Endothelial cell of umbilical vein (primary cell): ENCODE data around the gene ASB14. TPM values are rescaled to one million over a fixed set of nuclear protein-coding genes. Genes with fewer than 3 reads are reported as not detected.

Experiments used
- BruUV-seq: library from RNA; stranded (reverse); fragments of 400-500 nt; replicated peaks from 2 replicates; lab custom pipeline; 2021; lab: Mats Ljungman, UMichigan
- CTCF ChIA-PET: fragments of 300-600, 350-600 bp; sonication (Branson Sonifier 250); formaldehyde crosslinking; loops from one replicate; lab custom pipeline; 2021; ENCODE audit warnings: antibody characterized with exemption, inconsistent platforms; lab: Charles Lee
- POLR2A ChIA-PET: fragments of 300-600, 350-600 bp; sonication (Branson Sonifier 250); formaldehyde crosslinking; loops from one replicate; lab custom pipeline; 2021; ENCODE audit warnings: antibody characterized with exemption, inconsistent platforms; lab: Charles Lee
- DNase-seq: peaks from one replicate; pipeline ENCODE4 v3.0.0-alpha.2; 2011; ENCODE audit warnings: low read depth, low spot score
- FAIRE-seq: peaks from 2 replicates; lab custom pipeline; 2011; peaks lifted over from hg19 to GRCh38; lab: Jason Lieb, UNC
- H2AFZ ChIP-seq: 2 replicates; pipeline ENCODE4 v1.6.0; 2012; ENCODE audit warnings: low read depth, low read length, control low read depth, inconsistent platforms
- H3K27ac ChIP-seq: 2 replicates; pipeline ENCODE4 v1.5.1; 2011; ENCODE audit warnings: low read depth, mild to moderate bottlenecking, control low read depth, low read length, moderate library complexity; ENCODE audit not compliant: insufficient read depth
- H3K27me3 ChIP-seq, 2 experiments: 2 replicates each; pipeline versions ENCODE4 v1.6.0 to v1.6.1; 2011; ENCODE audit warnings: low read length in 2 of 2, mixed read lengths in 1 of 2; ENCODE audit not compliant: control insufficient read depth in 2 of 2, insufficient read depth in 2 of 2
- H3K36me3 ChIP-seq, 2 experiments: 2 replicates in 1 of 2; 3 replicates in 1 of 2; pipeline ENCODE4 v1.5.1; 2011; ENCODE audit warnings: low read length in 2 of 2, mild to moderate bottlenecking in 1 of 2, moderate library complexity in 1 of 2; ENCODE audit not compliant: control insufficient read depth in 2 of 2, insufficient read depth in 2 of 2; ENCODE audit errors: extremely low read depth in 1 of 2
- H3K4me1 ChIP-seq: 3 replicates; pipeline ENCODE4 v1.5.1; 2011; ENCODE audit warnings: mild to moderate bottlenecking, low read length; ENCODE audit not compliant: control insufficient read depth, insufficient read depth; ENCODE audit errors: extremely low read depth
- H3K4me2 ChIP-seq: 2 replicates; pipeline ENCODE4 v1.6.1; 2011; ENCODE audit warnings: low read length, control low read depth, mixed read lengths; ENCODE audit not compliant: insufficient read depth
- H3K4me3 ChIP-seq, 3 experiments: fragments of 200-600 bp in 1 of 3; sonication (generic), shearing (Covaris generic) in 1 of 3; replicated peaks in 1 of 3; 2 replicates each; pipeline ENCODE4 v1.5.1; 2011 to 2016; ENCODE audit warnings: control low read depth in 3 of 3, low read length in 3 of 3, mild to moderate bottlenecking in 2 of 3, inconsistent platforms in 1 of 3, low read depth in 1 of 3, moderate library complexity in 1 of 3; ENCODE audit not compliant: insufficient read depth in 1 of 3
- H3K79me2 ChIP-seq: 2 replicates; pipeline ENCODE4 v1.6.0; 2012; ENCODE audit warnings: low read length, inconsistent platforms; ENCODE audit not compliant: control insufficient read depth, insufficient read depth
- H3K9ac ChIP-seq: replicated peaks from 2 replicates; pipeline ENCODE3; 2011; ENCODE audit warnings: low read length, control low read depth; ENCODE audit not compliant: insufficient read depth; ENCODE audit errors: extremely low read depth
- H3K9me1 ChIP-seq: replicated peaks from 3 replicates; pipeline ENCODE4 v1.6.0; 2011; ENCODE audit warnings: mild to moderate bottlenecking, low read length; ENCODE audit not compliant: control insufficient read depth, insufficient read depth; ENCODE audit errors: extremely low read depth
- H3K9me3 ChIP-seq: replicated peaks from 2 replicates; pipeline ENCODE4 v1.5.1; 2012; ENCODE audit warnings: low read length, inconsistent platforms; ENCODE audit not compliant: control insufficient read depth, insufficient read depth
- H4K20me1 ChIP-seq: replicated peaks from 2 replicates; pipeline ENCODE3; 2011; ENCODE audit warnings: mild to moderate bottlenecking, low read length; ENCODE audit not compliant: control insufficient read depth, insufficient read depth; ENCODE audit errors: extremely low read depth
- EZH2 ChIP-seq: IDR thresholded peaks from 2 replicates; pipeline ENCODE4 v1.6.1; 2012; ENCODE audit warnings: borderline replicate concordance, low read depth, mild to moderate bottlenecking, moderate library complexity, low read length, inconsistent platforms; ENCODE audit not compliant: severe bottlenecking
- FOS ChIP-seq: IDR thresholded peaks from 2 replicates; pipeline ENCODE4 v1.6.1; 2011; ENCODE audit warnings: mild to moderate bottlenecking, low read length, moderate library complexity, borderline replicate concordance; ENCODE audit not compliant: insufficient read depth
- GATA2 ChIP-seq: IDR thresholded peaks from 2 replicates; pipeline ENCODE4 v1.7.0; 2011; ENCODE audit warnings: low read depth, mild to moderate bottlenecking, moderate library complexity, mixed read lengths, low read length; ENCODE audit not compliant: insufficient read length, insufficient read depth
- JUN ChIP-seq: IDR thresholded peaks from 2 replicates; pipeline ENCODE4 v1.6.1; 2011; ENCODE audit warnings: borderline replicate concordance, low read depth; ENCODE audit not compliant: insufficient read length, insufficient read depth
- MAX ChIP-seq: IDR thresholded peaks from 2 replicates; pipeline ENCODE4 v1.6.1; 2011; ENCODE audit not compliant: insufficient read depth, insufficient read length
- MYC ChIP-seq: IDR thresholded peaks from one replicate; pipeline ENCODE4 v1.6.1; 2011; ENCODE audit warnings: mild to moderate bottlenecking, low read depth, low read length
- POLR2A ChIP-seq: IDR thresholded peaks from 2 replicates; pipeline ENCODE4 v1.6.1; 2012; ENCODE audit warnings: low read depth, mild to moderate bottlenecking, control low read depth, low read length
- POLR2AphosphoS5 ChIP-seq: IDR thresholded peaks from 2 replicates; pipeline ENCODE4 v1.6.1; 2012; ENCODE audit warnings: low read depth, mild to moderate bottlenecking, control low read depth, low read length, moderate library complexity; ENCODE audit not compliant: insufficient read depth
- dilution Hi-C: fragments of 300-500 bp; cut with MboI; formaldehyde crosslinking; loops from one replicate; pipeline ENCODE4 v1.15.0; 2019; ENCODE audit warnings: low sequenced_read_pairs; ENCODE audit not compliant: extremely low pct_ligation_motif_present
- intact Hi-C: fragments of 100-400 bp; cut with micrococcal nuclease; formaldehyde crosslinking; loops from one replicate; pipeline ENCODE4 v1.10.0; 2022
- polyA plus RNA-seq, 4 experiments: library from polyadenylated mRNA; depleted of rRNA in 3 of 4; stranded (reverse) in 3 of 4; unstranded in 1 of 4; fragments of >200 nt; gene quantifications; 2 replicates each; pipeline versions ENCODE4 v1.2.1 to v1.2.3, GENCODE V29; 2011 to 2012; ENCODE audit warnings: missing spikeins in 1 of 4
- total RNA-seq: library from RNA; stranded (reverse); gene quantifications from 2 replicates; pipeline ENCODE4 v1.2.3, GENCODE V29; 2021
- TF ChIP-seq, protein P1 (sequence below), 2 donors: IDR thresholded peaks; 1 replicate in 1 of 2; 2 replicates in 1 of 2; pipeline ENCODE4 v1.5.1; 2011; ENCODE audit warnings: low read length in 2 of 2, mild to moderate bottlenecking in 2 of 2, moderate library complexity in 2 of 2, control low read depth in 1 of 2, inconsistent platforms in 1 of 2, low read depth in 1 of 2; ENCODE audit not compliant: insufficient read depth in 1 of 2; ENCODE audit errors: extremely low read depth in 1 of 2

ASB14 gene
- total and polyA plus RNA-seq, 2 donors (not counting 3 experiments of a cell fraction or from before 2014, with no cell fraction given) = 0.01 TPM; not detected in 1

DNA sequence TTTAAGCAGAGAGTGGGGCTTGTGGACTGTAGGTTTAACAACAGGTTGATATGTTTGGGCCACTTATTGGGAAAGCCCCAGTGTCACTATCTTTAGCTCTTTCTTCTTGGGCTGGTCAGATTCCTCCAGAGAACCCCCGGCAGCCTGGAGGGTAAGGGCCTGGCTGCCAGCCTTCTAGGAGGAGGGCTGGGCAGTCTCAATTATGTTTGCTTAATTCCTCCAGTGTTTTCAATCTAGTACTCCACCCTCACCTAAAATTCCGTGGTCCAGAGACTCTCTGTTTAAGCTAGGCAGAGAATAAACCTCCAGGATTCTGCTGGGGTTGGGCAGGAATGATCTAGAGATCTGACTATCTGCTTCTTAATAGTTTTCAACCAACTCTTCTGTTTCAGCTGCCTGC lies 5.3 kb downstream of the ASB14 start:
- POLR2A ChIA-PET = no interaction called here
- no peak for DNase-seq
- dilution Hi-C loops = no loop called here

More for the DNA sequence above, 5.3 kb downstream of the ASB14 start:
- peaks cover 2% of the 10 kb centered on the region for H3K4me1 ChIP-seq
- H4K20me1 ChIP-seq = no peaks in the 10 kb centered on the region
- H3K4me3 ChIP-seq = no peak overlapping the region
- H3K79me2 ChIP-seq = no peaks in the 10 kb centered on the region
- no peak overlapping the region for H3K4me2 ChIP-seq
- BruUV-seq = no TSS peak
- H3K9ac ChIP-seq = no peak overlapping the region
- no peak overlapping the region for H3K27ac ChIP-seq
- no peaks in the 10 kb centered on the region for H3K27me3 ChIP-seq
- H3K36me3 ChIP-seq = no peaks in the 10 kb centered on the region
- CTCF ChIA-PET = interaction anchor here (1.2 to 1.3 kb wide), 2 partner anchors 20 to 108 kb away, joined by 3 read pairs; no protein-coding TSS in a partner anchor
- H3K9me3 ChIP-seq = no peaks in the 10 kb centered on the region
- intact Hi-C loops = no loop called here
- H2AFZ ChIP-seq = no peak overlapping the region
- H3K9me1 ChIP-seq = no peaks in the 10 kb centered on the region
- no peak for FAIRE-seq
- no peak for TF ChIP-seq POLR2AphosphoS5
- TF ChIP-seq POLR2A = no peak
- no peak for TF ChIP-seq FOS
- TF ChIP-seq MYC = no peak
- no peak for TF ChIP-seq JUN
- TF ChIP-seq, protein P1, sequence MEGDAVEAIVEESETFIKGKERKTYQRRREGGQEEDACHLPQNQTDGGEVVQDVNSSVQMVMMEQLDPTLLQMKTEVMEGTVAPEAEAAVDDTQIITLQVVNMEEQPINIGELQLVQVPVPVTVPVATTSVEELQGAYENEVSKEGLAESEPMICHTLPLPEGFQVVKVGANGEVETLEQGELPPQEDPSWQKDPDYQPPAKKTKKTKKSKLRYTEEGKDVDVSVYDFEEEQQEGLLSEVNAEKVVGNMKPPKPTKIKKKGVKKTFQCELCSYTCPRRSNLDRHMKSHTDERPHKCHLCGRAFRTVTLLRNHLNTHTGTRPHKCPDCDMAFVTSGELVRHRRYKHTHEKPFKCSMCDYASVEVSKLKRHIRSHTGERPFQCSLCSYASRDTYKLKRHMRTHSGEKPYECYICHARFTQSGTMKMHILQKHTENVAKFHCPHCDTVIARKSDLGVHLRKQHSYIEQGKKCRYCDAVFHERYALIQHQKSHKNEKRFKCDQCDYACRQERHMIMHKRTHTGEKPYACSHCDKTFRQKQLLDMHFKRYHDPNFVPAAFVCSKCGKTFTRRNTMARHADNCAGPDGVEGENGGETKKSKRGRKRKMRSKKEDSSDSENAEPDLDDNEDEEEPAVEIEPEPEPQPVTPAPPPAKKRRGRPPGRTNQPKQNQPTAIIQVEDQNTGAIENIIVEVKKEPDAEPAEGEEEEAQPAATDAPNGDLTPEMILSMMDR (IDR thresholded peaks at IDR 0.05; ENCODE audit: extremely low read depth in 1 of 2, insufficient read depth in 1 of 2, low read depth in 1 of 2, low read length in 2 of 2) = no peak
- no peak for TF ChIP-seq GATA2
- TF ChIP-seq EZH2 = no peak
- no peak for TF ChIP-seq MAX
